PC-9 (cell line): Measurements from ENCODE around the gene PDE7B. TPM values are rescaled to one million over a fixed set of nuclear protein-coding genes. Genes with fewer than 3 reads are reported as not detected.

Source experiments
- BruUV-seq: library from RNA; stranded (reverse); fragments of 400-500 nt; replicated peaks from 2 replicates; lab custom pipeline; 2021; lab: Mats Ljungman, UMichigan
- CTCF ChIA-PET: fragments of 300-600 bp; sonication (Branson Sonifier 250); formaldehyde crosslinking; loops from one replicate; lab custom pipeline; 2022; ENCODE audit warnings: antibody characterized with exemption; lab: Charles Lee
- POLR2A ChIA-PET: fragments of 300-600 bp; sonication (Branson Sonifier 250); formaldehyde crosslinking; loops from one replicate; lab custom pipeline; 2022; ENCODE audit warnings: antibody characterized with exemption; ENCODE audit not compliant: unreplicated experiment; lab: Charles Lee
- DNase-seq, 2 experiments: peaks; one replicate each; pipeline versions ENCODE4 v3.0.0 to v3.0.0-alpha.2; 2015 to 2022; ENCODE audit warnings: mixed read lengths in 1 of 2
- H2AFZ ChIP-seq: fragments of 200-600 bp; sonication (generic); 2 replicates; pipeline ENCODE4 v1.8.1; 2017; ENCODE audit warnings: antibody characterized with exemption
- H3F3A ChIP-seq: fragments of 200-600 bp; sonication (generic); 2 replicates; pipeline ENCODE4 v1.8.1; 2017; ENCODE audit warnings: antibody characterized with exemption, mild to moderate bottlenecking, low read depth; ENCODE audit not compliant: insufficient read depth
- H3K27ac ChIP-seq: fragments of 200-600 bp; sonication (generic); 2 replicates; pipeline ENCODE4 v1.6.1; 2016; ENCODE audit warnings: mixed run types
- H3K27me3 ChIP-seq: fragments of 200-600 bp; sonication (generic); 2 replicates; pipeline ENCODE4 v1.6.1; 2016; ENCODE audit warnings: low read depth, mixed run types; ENCODE audit not compliant: insufficient read depth
- H3K36me3 ChIP-seq: fragments of 200-600 bp; sonication (generic); 2 replicates; pipeline ENCODE4 v1.6.1; 2016; ENCODE audit warnings: low read depth, mixed run types
- H3K4me1 ChIP-seq: fragments of 200-600 bp; sonication (generic); replicated peaks from 2 replicates; pipeline ENCODE4 v1.6.1; 2016; ENCODE audit warnings: mixed run types; ENCODE audit not compliant: insufficient read depth
- H3K4me2 ChIP-seq: fragments of 200-600 bp; sonication (generic); 2 replicates; pipeline ENCODE4 v1.6.1; 2017; ENCODE audit warnings: mixed run types
- H3K4me3 ChIP-seq: fragments of 200-600 bp; sonication (generic); 2 replicates; pipeline ENCODE4 v1.6.1; 2016; ENCODE audit warnings: mixed run types
- H3K79me2 ChIP-seq: fragments of 200-600 bp; sonication (generic); 2 replicates; pipeline ENCODE4 v1.6.1; 2017; ENCODE audit warnings: low read depth, mixed run types
- H3K9me2 ChIP-seq: fragments of 200-600 bp; sonication (generic); 2 replicates; pipeline ENCODE4 v1.8.1; 2017; ENCODE audit warnings: mild to moderate bottlenecking; ENCODE audit not compliant: insufficient read depth
- H3K9me3 ChIP-seq: fragments of 200-600 bp; sonication (generic); 2 replicates; pipeline ENCODE4 v1.8.1; 2016; ENCODE audit warnings: low read depth; ENCODE audit not compliant: insufficient read depth
- H4K20me1 ChIP-seq: fragments of 200-600 bp; sonication (generic); 2 replicates; pipeline ENCODE4 v1.8.1; 2017; ENCODE audit not compliant: insufficient read depth
- CTCF ChIP-seq: fragments of 200-600 bp; sonication (generic); conservative IDR thresholded peaks from 2 replicates; pipeline ENCODE4 v1.6.1; 2017; ENCODE audit warnings: mixed run types, antibody characterized with exemption, mild to moderate bottlenecking, moderate library complexity
- EZH2 ChIP-seq: fragments of 200-600 bp; sonication (generic); IDR thresholded peaks from 2 replicates; pipeline ENCODE4 v1.8.0; 2017; ENCODE audit warnings: antibody characterized with exemption, low read depth
- intact Hi-C: fragments of 100-400 bp; cut with micrococcal nuclease; formaldehyde crosslinking; loops from one replicate; pipeline ENCODE4 v1.10.0; 2022; ENCODE audit not compliant: unreplicated experiment
- total RNA-seq: library from RNA; stranded (reverse); gene quantifications from 2 replicates; pipeline ENCODE4 v1.2.3, GENCODE V29; 2021

Gene PDE7B
- total RNA-seq, 1 experiment from 2014 or later = 0.31 TPM

GRCh38 chr6:135826236-135826804 is 25.2 kb upstream of the PDE7B start:
- no peaks in the 10 kb centered on the region for H3K27me3 ChIP-seq
- no peak overlapping the region for H3K4me2 ChIP-seq
- H3K4me1 ChIP-seq = no peaks in the 10 kb centered on the region
- H4K20me1 ChIP-seq = no peaks in the 10 kb centered on the region
- H3K9me3 ChIP-seq = no peaks in the 10 kb centered on the region
- BruUV-seq = no TSS peak
- H3F3A ChIP-seq = no peaks in the 10 kb centered on the region
- POLR2A ChIA-PET = no interaction called here
- H3K36me3 ChIP-seq = no peaks in the 10 kb centered on the region
- H3K9me2 ChIP-seq = 0 out of 2 replicates have a peak, but pooled peaks cover 3% of the 10 kb centered on the region
- no peaks in the 10 kb centered on the region for H3K79me2 ChIP-seq
- no peak for TF ChIP-seq EZH2
- TF ChIP-seq CTCF = no peak
- no peak overlapping the region for H3K4me3 ChIP-seq
- intact Hi-C loops = no loop called here
- no peak overlapping the region for H2AFZ ChIP-seq
- CTCF ChIA-PET = no interaction called here
- no peak for DNase-seq
- no peak overlapping the region for H3K27ac ChIP-seq

- BruUV-seq = no TSS peak
- H3K79me2 ChIP-seq = no peaks in the 10 kb centered on the region
- H3K4me2 ChIP-seq = no peak overlapping the region
- 0 out of 2 replicates have a peak, but pooled peaks cover 3% of the 10 kb centered on the region for H3K9me2 ChIP-seq
- intact Hi-C loops = no loop called here
- DNase-seq = no peak
- TF ChIP-seq CTCF (no peak), EZH2 (no peak)
- no peak overlapping the region for H2AFZ ChIP-seq
- CTCF ChIA-PET = no interaction called here
- H3F3A ChIP-seq = no peaks in the 10 kb centered on the region
- no peaks in the 10 kb centered on the region for H4K20me1 ChIP-seq
- H3K36me3 ChIP-seq = no peaks in the 10 kb centered on the region
- no peaks in the 10 kb centered on the region for H3K27me3 ChIP-seq
- POLR2A ChIA-PET = no interaction called here
- no peak overlapping the region for H3K27ac ChIP-seq
- no peaks in the 10 kb centered on the region for H3K9me3 ChIP-seq
- no peak overlapping the region for H3K4me3 ChIP-seq
- no peaks in the 10 kb centered on the region for H3K4me1 ChIP-seq
These were observed 23.5 kb upstream of the PDE7B start for GRCh38 chr6:135828021-135828420.

GRCh38 chr6:135830452-135830881 is 21.0 kb upstream of the PDE7B start:
- H3K27me3 ChIP-seq = no peaks in the 10 kb centered on the region
- POLR2A ChIA-PET = no interaction called here
- no peaks in the 10 kb centered on the region for H3K4me1 ChIP-seq
- no peaks in the 10 kb centered on the region for H3F3A ChIP-seq
- H3K27ac ChIP-seq = no peak overlapping the region
- H3K4me3 ChIP-seq = no peak overlapping the region
- no peaks in the 10 kb centered on the region for H3K36me3 ChIP-seq
- no peaks in the 10 kb centered on the region for H3K9me3 ChIP-seq
- H2AFZ ChIP-seq = no peak overlapping the region
- intact Hi-C loops = no loop called here
- no TSS peak for BruUV-seq
- 0 out of 2 replicates have a peak, but pooled peaks cover 3% of the 10 kb centered on the region for H3K9me2 ChIP-seq
- no peak overlapping the region for H3K4me2 ChIP-seq
- TF ChIP-seq CTCF = no peak
- TF ChIP-seq EZH2 = no peak
- CTCF ChIA-PET = no interaction called here
- DNase-seq = no peak
- H3K79me2 ChIP-seq = no peaks in the 10 kb centered on the region
- no peaks in the 10 kb centered on the region for H4K20me1 ChIP-seq
